HEK293 (cell line): Measurements from ENCODE around the gene EIF5A.

Source experiments
- BCL11B ChIP-seq: fragments of 450-650 bp; formaldehyde crosslinking; IDR thresholded peaks from 2 replicates; pipeline ENCODE4 v1.5.1; 2016; ENCODE audit warnings: low read depth, missing biosample characterization, missing genetic modification characterization
- BCL6B ChIP-seq: fragments of 450-650 bp; formaldehyde crosslinking; IDR thresholded peaks from 2 replicates; pipeline ENCODE4 v1.5.1; 2017; ENCODE audit warnings: missing biosample characterization, missing genetic modification characterization
- HOXD13 ChIP-seq: sonication (generic); formaldehyde crosslinking; IDR thresholded peaks from 2 replicates; pipeline ENCODE4 v1.8.0; 2022; ENCODE audit warnings: missing genetic modification reagents, borderline replicate concordance
- KLF16 ChIP-seq: fragments of 450-650 bp; formaldehyde crosslinking; IDR thresholded peaks from 2 replicates; pipeline ENCODE4 v1.5.1; 2017; ENCODE audit warnings: missing biosample characterization, missing genetic modification characterization
- MYNN ChIP-seq: fragments of 450-650 bp; formaldehyde crosslinking; IDR thresholded peaks from 2 replicates; pipeline ENCODE4 v1.5.1; 2016; ENCODE audit warnings: missing biosample characterization, missing genetic modification characterization, borderline replicate concordance
- ZBTB11 ChIP-seq: fragments of 450-650 bp; formaldehyde crosslinking; conservative IDR thresholded peaks from 2 replicates; pipeline ENCODE4 v1.5.1; 2016; ENCODE audit warnings: low read depth, missing biosample characterization, missing genetic modification characterization
- ZBTB17 ChIP-seq: fragments of 450-650 bp; formaldehyde crosslinking; IDR thresholded peaks from 2 replicates; pipeline ENCODE4 v1.5.1; 2016; ENCODE audit warnings: missing biosample characterization, missing genetic modification characterization
- ZFP41 ChIP-seq: fragments of 450-650 bp; formaldehyde crosslinking; IDR thresholded peaks from 2 replicates; pipeline ENCODE4 v1.5.1; 2016; ENCODE audit warnings: missing biosample characterization, missing genetic modification characterization, borderline replicate concordance
- ZFP69B ChIP-seq: fragments of 450-650 bp; formaldehyde crosslinking; IDR thresholded peaks from 2 replicates; pipeline ENCODE4 v1.5.1; 2016; ENCODE audit warnings: missing biosample characterization, missing genetic modification characterization
- ZNF155 ChIP-seq: fragments of 450-650 bp; formaldehyde crosslinking; IDR thresholded peaks from 2 replicates; pipeline ENCODE4 v1.5.1; 2016; ENCODE audit warnings: missing biosample characterization, missing genetic modification characterization
- ZNF184 ChIP-seq: fragments of 450-650 bp; IDR thresholded peaks from 2 replicates; pipeline ENCODE4 v1.5.1; 2018; ENCODE audit warnings: missing biosample characterization, mild to moderate bottlenecking, missing genetic modification characterization
- ZNF274 ChIP-seq, 2 experiments: fragments of 200-500 bp in 1 of 2; fragments of 450-650 bp in 1 of 2; sonication (Bioruptor generic) in 1 of 2; formaldehyde crosslinking in 1 of 2; IDR thresholded peaks; 2 replicates each; pipeline versions ENCODE4 v1.5.1 to v1.6.1; 2014 to 2016; ENCODE audit warnings: borderline replicate concordance in 1 of 2, inconsistent platforms in 1 of 2, low read length in 1 of 2, missing biosample characterization in 1 of 2, missing genetic modification characterization in 1 of 2
- ZNF292 ChIP-seq: fragments of 450-650 bp; formaldehyde crosslinking; IDR thresholded peaks from 2 replicates; pipeline ENCODE4 v1.5.1; 2016; ENCODE audit warnings: low read depth, missing biosample characterization, missing genetic modification characterization, borderline replicate concordance
- ZNF350 ChIP-seq: fragments of 450-650 bp; formaldehyde crosslinking; IDR thresholded peaks from 2 replicates; pipeline ENCODE4 v1.5.0; 2017; ENCODE audit warnings: missing biosample characterization, mild to moderate bottlenecking, missing genetic modification characterization
- ZNF518A ChIP-seq: fragments of 450-650 bp; formaldehyde crosslinking; conservative IDR thresholded peaks from 2 replicates; pipeline ENCODE4 v1.5.1; 2016; ENCODE audit warnings: low read depth, missing biosample characterization, missing genetic modification characterization
- ZNF530 ChIP-seq: fragments of 450-650 bp; formaldehyde crosslinking; IDR thresholded peaks from 2 replicates; pipeline ENCODE4 v1.5.1; 2016; ENCODE audit warnings: low read depth, missing biosample characterization, missing genetic modification characterization
- ZNF544 ChIP-seq: fragments of 450-650 bp; formaldehyde crosslinking; IDR thresholded peaks from 2 replicates; pipeline ENCODE4 v1.5.0; 2017; ENCODE audit warnings: missing biosample characterization, missing genetic modification characterization
- ZNF548 ChIP-seq: fragments of 450-650 bp; formaldehyde crosslinking; IDR thresholded peaks from 2 replicates; pipeline ENCODE4 v1.5.1; 2016; ENCODE audit warnings: missing biosample characterization, missing genetic modification characterization
- ZNF585B ChIP-seq: fragments of 450-650 bp; formaldehyde crosslinking; IDR thresholded peaks from 2 replicates; pipeline ENCODE4 v1.5.1; 2016; ENCODE audit warnings: missing biosample characterization, missing genetic modification characterization
- ZNF621 ChIP-seq: fragments of 450-650 bp; formaldehyde crosslinking; IDR thresholded peaks from 2 replicates; pipeline ENCODE4 v1.5.1; 2017; ENCODE audit warnings: missing biosample characterization, missing genetic modification characterization
- ZNF623 ChIP-seq: fragments of 450-650 bp; formaldehyde crosslinking; IDR thresholded peaks from 2 replicates; pipeline ENCODE4 v1.5.1; 2016; ENCODE audit warnings: missing biosample characterization, missing genetic modification characterization
- ZNF629 ChIP-seq: fragments of 450-650 bp; formaldehyde crosslinking; IDR thresholded peaks from 2 replicates; pipeline ENCODE4 v1.5.1; 2017; ENCODE audit warnings: missing biosample characterization, missing genetic modification characterization
- ZNF692 ChIP-seq: fragments of 450-650 bp; formaldehyde crosslinking; IDR thresholded peaks from 2 replicates; pipeline ENCODE4 v1.5.1; 2016; ENCODE audit warnings: missing biosample characterization, missing genetic modification characterization
- ZNF776 ChIP-seq: fragments of 450-650 bp; formaldehyde crosslinking; IDR thresholded peaks from 2 replicates; pipeline ENCODE4 v1.5.0; 2017; ENCODE audit warnings: missing biosample characterization, missing genetic modification characterization, borderline replicate concordance
- ZNF792 ChIP-seq: fragments of 450-650 bp; formaldehyde crosslinking; IDR thresholded peaks from 2 replicates; pipeline ENCODE4 v1.5.1; 2016; ENCODE audit warnings: missing biosample characterization, missing genetic modification characterization
- ZSCAN30 ChIP-seq: fragments of 450-650 bp; IDR thresholded peaks from 2 replicates; pipeline ENCODE4 v1.5.1; 2018; ENCODE audit warnings: missing biosample characterization, mild to moderate bottlenecking, missing genetic modification characterization, moderate library complexity
- ZSCAN4 ChIP-seq: fragments of 450-650 bp; formaldehyde crosslinking; IDR thresholded peaks from 2 replicates; pipeline ENCODE4 v1.5.1; 2017; ENCODE audit warnings: missing biosample characterization, missing genetic modification characterization

Gene EIF5A

GRCh38 chr17:7306911-7307685 lies at the start of gene EIF5A (continued):
- no peak for TF ChIP-seq ZNF274 (IDR thresholded peaks at IDR 0.05; ENCODE audit: low read length)
- TF ChIP-seq ZNF274 (tag by site-specific recombination; IDR thresholded peaks at IDR 0.05; ENCODE audit: borderline replicate concordance), result no peak
- TF ChIP-seq ZBTB17 (tag by site-specific recombination), result peak; percentile 99
- TF ChIP-seq ZNF530 (tag by site-specific recombination), result no peak
- no peak; the same call in 1 of the 2 replicates for TF ChIP-seq ZNF629 (tag by site-specific recombination)
- no peak for TF ChIP-seq KLF16 (tag by site-specific recombination)
- TF ChIP-seq ZFP69B, result no peak
- no peak for TF ChIP-seq ZFP41
- no peak for TF ChIP-seq ZNF518A (tag by site-specific recombination)
- TF ChIP-seq ZNF544 (tag by site-specific recombination), result no peak
- TF ChIP-seq BCL11B (tag by site-specific recombination), result no peak
- TF ChIP-seq ZNF350, result no peak
- TF ChIP-seq HOXD13 (CRISPR knock-in tag), result no peak
- no peak for TF ChIP-seq ZNF585B (tag by site-specific recombination)
- TF ChIP-seq MYNN (tag by site-specific recombination), result no peak
- TF ChIP-seq ZNF155 (tag by site-specific recombination), result no peak
- TF ChIP-seq ZNF776 (tag by site-specific recombination), result no peak
- TF ChIP-seq ZNF184, result no peak
- TF ChIP-seq BCL6B, result no peak
- no peak; the same call in 1 of the 2 replicates for TF ChIP-seq ZSCAN30 (tag by site-specific recombination)
- no peak for TF ChIP-seq ZSCAN4 (tag by site-specific recombination)
- TF ChIP-seq ZNF548 (tag by site-specific recombination), result no peak
- no peak for TF ChIP-seq ZBTB11 (tag by site-specific recombination)
- TF ChIP-seq ZNF621 (tag by site-specific recombination), result no peak
- no peak for TF ChIP-seq ZNF792 (tag by site-specific recombination)
- TF ChIP-seq ZNF692 (tag by site-specific recombination), result no peak; the same call in 1 of the 2 replicates
- no peak for TF ChIP-seq ZNF623 (tag by site-specific recombination)
- TF ChIP-seq ZNF292 (tag by site-specific recombination), result no peak
